ENCODE results near the gene OPA3. TPM values are rescaled to one million over a fixed set of nuclear protein-coding genes. Genes with fewer than 3 reads are reported as not detected.

The OPA3 gene
- total and polyA plus RNA-seq, 2 experiments from 2014 or later = 13.7 to 26.7 TPM

GRCh38 chr19:45560038-45560437 is 24.6 kb downstream of the OPA3 start:
- no peaks in the 10 kb centered on the region for H3K27me3 ChIP-seq
- no peak overlapping the region for H3K27ac ChIP-seq
- H3K4me3 ChIP-seq = no peak overlapping the region
- DNase-seq (ENCODE audit: low read depth in 1 of 2, low spot score in 1 of 2) = no peak
- no peaks in the 10 kb centered on the region for H3K9me3 ChIP-seq (ENCODE audit: low read depth)
- TF ChIP-seq CTCF (IDR thresholded peaks at IDR 0.05; ENCODE audit: low read depth, low read length) = no peak
- peaks cover 12% of the 10 kb centered on the region for H3K4me1 ChIP-seq (ENCODE audit: low read depth)
- no peaks in the 10 kb centered on the region for H3K36me3 ChIP-seq

GRCh38 chr19:45558399-45558878 is 26.2 kb downstream of the OPA3 start:
- peak; percentile 76 for TF ChIP-seq CTCF (IDR thresholded peaks at IDR 0.05; ENCODE audit: low read depth, low read length)
- Histone ChIP-seq H3K4me3 (no peak overlapping the region), H3K36me3 (no peaks in the 10 kb centered on the region), H3K4me1 (ENCODE audit: low read depth) (peaks cover 12% of the 10 kb centered on the region), H3K9me3 (ENCODE audit: low read depth) (no peaks in the 10 kb centered on the region), H3K27me3 (no peaks in the 10 kb centered on the region), H3K27ac (no peak overlapping the region)
- peak; percentile 60 to 75 for DNase-seq (ENCODE audit: low read depth in 1 of 2, low spot score in 1 of 2)

GRCh38 chr19:45556835-45557234 is 27.8 kb downstream of the OPA3 start:
- Histone ChIP-seq H3K4me3 (no peak overlapping the region), H3K4me1 (ENCODE audit: low read depth) (peaks cover 12% of the 10 kb centered on the region), H3K36me3 (no peaks in the 10 kb centered on the region), H3K9me3 (ENCODE audit: low read depth) (no peaks in the 10 kb centered on the region), H3K27me3 (no peaks in the 10 kb centered on the region), H3K27ac (no peak overlapping the region)
- no peak for DNase-seq (ENCODE audit: low read depth in 1 of 2, low spot score in 1 of 2)
- TF ChIP-seq CTCF (IDR thresholded peaks at IDR 0.05; ENCODE audit: low read depth, low read length) = no peak

- Histone ChIP-seq H3K9me3 (ENCODE audit: low read depth) (no peaks in the 10 kb centered on the region), H3K4me3 (no peak overlapping the region), H3K36me3 (no peaks in the 10 kb centered on the region), H3K27ac (no peak overlapping the region), H3K4me1 (ENCODE audit: low read depth) (peaks cover 6% of the 10 kb centered on the region), H3K27me3 (no peaks in the 10 kb centered on the region)
- no peak for DNase-seq (ENCODE audit: low read depth in 1 of 2, low spot score in 1 of 2)
- TF ChIP-seq CTCF (IDR thresholded peaks at IDR 0.05; ENCODE audit: low read depth, low read length) = no peak
Observed at GRCh38 chr19:45554481-45554880, 30.1 kb downstream of the OPA3 start.

- H3K27me3 ChIP-seq = no peaks in the 10 kb centered on the region
- no peaks in the 10 kb centered on the region for H3K9me3 ChIP-seq (ENCODE audit: low read depth)
- no peak overlapping the region for H3K4me3 ChIP-seq
- H3K36me3 ChIP-seq = no peaks in the 10 kb centered on the region
- peak in 1 of 2 donors; percentile 44 for DNase-seq (ENCODE audit: low read depth in 1 of 2, low spot score in 1 of 2)
- no peak for TF ChIP-seq CTCF (IDR thresholded peaks at IDR 0.05; ENCODE audit: low read depth, low read length)
- H3K4me1 ChIP-seq (ENCODE audit: low read depth) = peaks cover 6% of the 10 kb centered on the region
- no peak overlapping the region for H3K27ac ChIP-seq
Observed at GRCh38 chr19:45553464-45553863, 31.1 kb downstream of the OPA3 start.
